Vagina (tissue), 2 donors: ENCODE results near the gene MCL1. TPM values are rescaled to one million over a fixed set of nuclear protein-coding genes. Genes with fewer than 3 reads are reported as not detected.
A peak's percentile ranks its signal among the peaks of the same experiment; 100 is the strongest.

Source experiments
- DNase-seq, 2 donors: peaks; one replicate each; pipeline ENCODE4 v3.0.0-alpha.2; 2017; ENCODE audit errors: extremely low spot score in 2 of 2
- H3K27ac ChIP-seq: fragments of 200-600 bp; sonication (generic); one replicate; pipeline ENCODE4 v1.5.1; 2019
- H3K27me3 ChIP-seq: fragments of 200-600 bp; sonication (generic); one replicate; pipeline ENCODE4 v1.5.1; 2019
- H3K36me3 ChIP-seq, 2 donors: fragments of 200-600 bp; sonication (generic); one replicate each; pipeline ENCODE4 v1.5.1; 2017 to 2019
- H3K4me1 ChIP-seq: fragments of 200-600 bp; sonication (generic); one replicate; pipeline ENCODE4 v1.5.1; 2019
- H3K4me3 ChIP-seq, 2 donors: fragments of 200-600 bp; sonication (generic); 1 replicate in 1 of 2; 2 replicates in 1 of 2; pipeline ENCODE4 v1.5.1; 2016 to 2019
- H3K9me3 ChIP-seq: fragments of 200-600 bp; sonication (generic); one replicate; pipeline ENCODE4 v1.5.1; 2019
- CTCF ChIP-seq, 3 experiments: fragments of 450-650 bp in 2 of 3; fragments of 200-600 bp in 1 of 3; sonication (generic) in 1 of 3; IDR thresholded peaks; one replicate each; pipeline ENCODE4 v1.5.1; 2017 to 2019; ENCODE audit warnings: antibody characterized with exemption in 3 of 3, mild to moderate bottlenecking in 2 of 3, moderate library complexity in 2 of 3
- POLR2A ChIP-seq, 2 donors: fragments of 450-650 bp; IDR thresholded peaks; one replicate each; pipeline ENCODE4 v1.6.1; 2017; ENCODE audit warnings: antibody characterized with exemption in 2 of 2, mild to moderate bottlenecking in 2 of 2, moderate library complexity in 2 of 2
- POLR2AphosphoS5 ChIP-seq, 2 donors: sonication (generic); formaldehyde crosslinking; IDR thresholded peaks; one replicate each; pipeline ENCODE4 v1.9.0; 2017; ENCODE audit warnings: antibody characterized with exemption in 2 of 2, mild to moderate bottlenecking in 2 of 2, low read depth in 1 of 2; ENCODE audit not compliant: insufficient read depth in 1 of 2
- intact Hi-C: fragments of 100-400 bp; cut with DNase I; formaldehyde crosslinking; loops from one replicate; pipeline ENCODE4 v1.15.1; 2023
- total RNA-seq: library from RNA; depleted of rRNA; stranded (reverse); fragments of >200 nt; gene quantifications from one replicate; pipeline ENCODE4 v1.2.3, GENCODE V29; 2016

MCL1 gene
- total RNA-seq, 1 donor from 2014 or later, result 181 TPM

DNA sequence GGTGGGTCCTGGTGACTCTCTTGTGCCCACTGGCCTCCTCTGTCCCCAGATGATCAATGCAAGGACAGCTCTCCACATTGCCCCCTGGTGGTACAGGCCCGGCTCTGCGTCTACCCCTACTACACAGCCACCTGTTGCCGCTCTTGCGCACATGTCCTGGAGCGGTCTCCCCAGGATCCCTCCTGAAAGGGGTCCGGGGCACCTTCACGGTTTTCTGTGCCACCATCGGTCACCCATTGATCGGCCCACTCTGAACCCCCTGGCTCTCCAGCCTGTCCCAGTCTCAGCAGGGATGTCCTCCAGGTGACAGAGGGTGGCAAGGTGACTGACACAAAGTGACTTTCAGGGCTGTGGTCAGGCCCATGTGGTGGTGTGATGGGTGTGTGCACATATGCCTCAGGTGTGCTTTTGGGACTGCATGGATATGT lies 19.4 kb downstream of the MCL1 start:
- intact Hi-C loops, result loop anchor here (5.0 kb wide), 1 partner anchor 67 kb away; the partner anchor contains the start of gene ENSA
- H3K9me3 ChIP-seq, result no peaks in the 10 kb centered on the region
- H3K4me3 ChIP-seq, result peak overlapping the region; percentile 48 to 72
- TF ChIP-seq CTCF (IDR thresholded peaks at IDR 0.05), result peak; percentile 60 to 92 (median 84)
- TF ChIP-seq POLR2A (IDR thresholded peaks at IDR 0.05), result no peak
- peak; percentile 6 to 58 for TF ChIP-seq POLR2AphosphoS5 (IDR thresholded peaks at IDR 0.05; ENCODE audit: insufficient read depth in 1 of 2, low read depth in 1 of 2)
- H3K27me3 ChIP-seq, result no peaks in the 10 kb centered on the region
- DNase-seq, result no peak
- peaks cover 65% of the 10 kb centered on the region for H3K4me1 ChIP-seq
- H3K36me3 ChIP-seq, result peaks cover 0 to 13% of the 10 kb centered on the region in 2 donors
- peak overlapping the region; percentile 100 for H3K27ac ChIP-seq

GRCh38 chr1:150559656-150560010 lies 19.8 kb downstream of the MCL1 start:
- Histone ChIP-seq H3K4me3 (peak overlapping the region in 1 of 2 donors; percentile 72), H3K36me3 (peaks cover 0 to 13% of the 10 kb centered on the region in 2 donors), H3K27me3 (no peaks in the 10 kb centered on the region), H3K4me1 (peaks cover 61% of the 10 kb centered on the region), H3K27ac (peak overlapping the region; percentile 100), H3K9me3 (no peaks in the 10 kb centered on the region)
- intact Hi-C loops, result loop anchor here (5.0 kb wide), 1 partner anchor 68 kb away; the partner anchor contains the start of gene ENSA
- no peak for DNase-seq
- TF ChIP-seq POLR2AphosphoS5 (IDR thresholded peaks at IDR 0.05; ENCODE audit: insufficient read depth in 1 of 2, low read depth in 1 of 2), result no peak
- no peak for TF ChIP-seq POLR2A (IDR thresholded peaks at IDR 0.05)
- TF ChIP-seq CTCF (IDR thresholded peaks at IDR 0.05), result no peak

DNA sequence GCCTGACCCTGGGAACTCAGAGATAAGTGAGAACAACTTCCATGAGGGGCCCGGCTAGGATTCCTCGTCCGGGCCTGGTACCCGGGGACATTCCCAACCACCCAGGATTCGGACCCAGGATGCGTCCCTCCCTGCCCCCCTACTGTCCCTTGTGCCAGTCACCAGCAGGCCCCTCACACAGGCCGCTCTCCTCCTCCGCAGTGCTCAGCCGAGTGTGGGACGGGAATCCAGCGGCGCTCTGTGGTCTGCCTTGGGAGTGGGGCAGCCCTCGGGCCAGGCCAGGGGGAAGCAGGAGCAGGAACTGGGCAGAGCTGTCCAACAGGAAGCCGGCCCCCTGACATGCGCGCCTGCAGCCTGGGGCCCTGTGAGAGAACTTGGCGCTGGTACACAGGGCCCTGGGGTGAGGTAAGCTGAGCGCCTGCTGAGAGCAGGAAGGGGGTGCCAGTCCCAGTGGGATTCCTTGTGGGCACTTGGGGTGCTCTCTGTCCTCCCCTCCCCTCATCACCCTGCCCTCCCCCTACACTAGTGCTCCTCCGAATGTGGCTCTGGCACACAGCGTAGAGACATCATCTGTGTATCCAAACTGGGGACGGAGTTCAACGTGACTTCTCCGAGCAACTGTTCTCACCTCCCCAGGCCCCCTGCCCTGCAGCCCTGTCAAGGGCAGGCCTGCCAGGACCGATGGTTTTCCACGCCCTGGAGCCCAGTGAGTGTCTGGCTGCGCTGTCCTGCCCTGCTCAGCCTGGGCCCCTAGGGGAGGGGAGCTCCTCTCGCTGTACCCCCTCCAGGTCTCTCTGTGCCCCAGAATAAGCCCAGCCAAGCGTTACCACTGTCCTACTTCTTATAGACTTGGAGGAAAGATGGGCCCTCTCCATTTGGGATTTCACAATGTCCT lies 20.4 kb downstream of the MCL1 start:
- Histone ChIP-seq H3K27ac (peak overlapping the region; percentile 100), H3K9me3 (no peaks in the 10 kb centered on the region), H3K27me3 (no peaks in the 10 kb centered on the region), H3K36me3 (peaks cover 0 to 13% of the 10 kb centered on the region in 2 donors), H3K4me1 (peaks cover 55% of the 10 kb centered on the region), H3K4me3 (peak overlapping the region; percentile 28 to 72)
- TF ChIP-seq POLR2AphosphoS5 (IDR thresholded peaks at IDR 0.05; ENCODE audit: insufficient read depth in 1 of 2, low read depth in 1 of 2) (peak in 1 of 2 donors; percentile 53), POLR2A (IDR thresholded peaks at IDR 0.05) (no peak), CTCF (IDR thresholded peaks at IDR 0.05) (no peak)
- DNase-seq, result no peak
- intact Hi-C loops, result no loop called here

DNA sequence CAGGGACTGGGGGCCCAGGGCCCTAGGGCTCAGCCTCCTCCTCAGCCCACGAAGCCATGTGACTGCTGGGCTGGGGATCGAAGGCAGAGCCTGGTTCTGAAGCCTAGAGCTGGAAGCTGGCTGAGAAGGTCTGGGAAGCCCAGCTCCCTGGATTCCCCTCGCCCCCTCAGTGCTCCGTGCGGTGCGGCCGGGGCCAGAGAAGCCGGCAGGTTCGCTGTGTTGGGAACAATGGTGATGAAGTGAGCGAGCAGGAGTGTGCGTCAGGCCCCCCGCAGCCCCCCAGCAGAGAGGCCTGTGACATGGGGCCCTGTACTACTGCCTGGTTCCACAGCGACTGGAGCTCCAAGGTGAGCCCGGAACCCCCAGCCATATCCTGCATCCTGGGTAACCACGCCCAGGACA lies 21.1 kb downstream of the MCL1 start:
- TF ChIP-seq POLR2A (IDR thresholded peaks at IDR 0.05) (no peak), CTCF (IDR thresholded peaks at IDR 0.05) (no peak), POLR2AphosphoS5 (IDR thresholded peaks at IDR 0.05; ENCODE audit: insufficient read depth in 1 of 2, low read depth in 1 of 2) (no peak)
- Histone ChIP-seq H3K36me3 (peaks cover 0 to 13% of the 10 kb centered on the region in 2 donors), H3K27me3 (no peaks in the 10 kb centered on the region), H3K4me3 (peak overlapping the region; percentile 28 to 72), H3K9me3 (no peaks in the 10 kb centered on the region), H3K4me1 (peaks cover 55% of the 10 kb centered on the region), H3K27ac (peak overlapping the region; percentile 100)
- DNase-seq, result no peak
- intact Hi-C loops, result no loop called here

GRCh38 chr1:150557813-150558212 lies 21.6 kb downstream of the MCL1 start:
- DNase-seq, result no peak
- no peaks in the 10 kb centered on the region for H3K27me3 ChIP-seq
- H3K4me3 ChIP-seq, result no peak overlapping the region
- no peaks in the 10 kb centered on the region for H3K9me3 ChIP-seq
- no peak overlapping the region for H3K27ac ChIP-seq
- TF ChIP-seq POLR2A (IDR thresholded peaks at IDR 0.05) (no peak), POLR2AphosphoS5 (IDR thresholded peaks at IDR 0.05; ENCODE audit: insufficient read depth in 1 of 2, low read depth in 1 of 2) (no peak), CTCF (IDR thresholded peaks at IDR 0.05) (no peak)
- H3K4me1 ChIP-seq, result peaks cover 55% of the 10 kb centered on the region
- intact Hi-C loops, result no loop called here
- peaks cover 0 to 13% of the 10 kb centered on the region in 2 donors for H3K36me3 ChIP-seq
